Measurements from ENCODE around the gene PLCB4. TPM values are rescaled to one million over a fixed set of nuclear protein-coding genes. Genes with fewer than 3 reads are reported as not detected.

PLCB4 gene
- total RNA-seq, 2 experiments from 2014 or later, result not detected

DNA sequence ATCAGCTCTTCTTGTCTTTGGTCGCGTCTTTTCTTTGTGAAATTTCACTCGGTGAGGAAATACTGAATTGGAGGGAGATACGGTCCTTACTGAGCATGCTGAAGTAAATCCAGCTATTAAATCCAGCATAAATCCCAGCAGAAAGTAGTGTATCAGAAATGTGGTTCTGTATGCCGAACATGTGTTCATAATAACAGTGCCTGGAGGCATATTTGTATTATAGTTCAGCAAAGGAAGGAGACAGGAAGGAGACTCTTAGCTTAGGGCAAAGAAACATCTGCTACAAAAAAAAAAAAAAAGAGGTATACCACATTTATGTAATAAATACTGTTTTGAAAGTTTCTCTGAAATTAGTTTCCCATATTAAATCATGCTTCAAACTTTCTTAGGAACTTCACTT, 211.8 kb downstream of the PLCB4 start:
- POLR2A ChIA-PET, result no interaction called here
- H3K4me3 Mint-ChIP-seq, result no peak overlapping the region
- no peaks in the 10 kb centered on the region for H3K4me1 Mint-ChIP-seq (ENCODE audit: low read depth)
- no peak for ATAC-seq
- no peaks in the 10 kb centered on the region for H3K36me3 Mint-ChIP-seq (ENCODE audit: low read depth)
- no peaks in the 10 kb centered on the region for H3K9me3 Mint-ChIP-seq (ENCODE audit: insufficient read depth)
- DNase-seq, result no peak
- CTCF ChIA-PET, result no interaction called here
- no peak overlapping the region for H3K27ac Mint-ChIP-seq
- H3K27me3 Mint-ChIP-seq (ENCODE audit: low read depth), result peaks cover 2% of the 10 kb centered on the region

- Mint-ChIP-seq H3K36me3 (ENCODE audit: low read depth) (no peaks in the 10 kb centered on the region), H3K9me3 (ENCODE audit: insufficient read depth) (no peaks in the 10 kb centered on the region), H3K27ac (no peak overlapping the region), H3K4me3 (no peak overlapping the region), H3K4me1 (ENCODE audit: low read depth) (no peaks in the 10 kb centered on the region), H3K27me3 (ENCODE audit: low read depth) (peaks cover 2% of the 10 kb centered on the region)
- CTCF ChIA-PET, result no interaction called here
- POLR2A ChIA-PET, result no interaction called here
- DNase-seq (no peak), ATAC-seq (no peak)
Observed at GRCh38 chr20:9281803-9282202, 212.9 kb downstream of the PLCB4 start.

DNA sequence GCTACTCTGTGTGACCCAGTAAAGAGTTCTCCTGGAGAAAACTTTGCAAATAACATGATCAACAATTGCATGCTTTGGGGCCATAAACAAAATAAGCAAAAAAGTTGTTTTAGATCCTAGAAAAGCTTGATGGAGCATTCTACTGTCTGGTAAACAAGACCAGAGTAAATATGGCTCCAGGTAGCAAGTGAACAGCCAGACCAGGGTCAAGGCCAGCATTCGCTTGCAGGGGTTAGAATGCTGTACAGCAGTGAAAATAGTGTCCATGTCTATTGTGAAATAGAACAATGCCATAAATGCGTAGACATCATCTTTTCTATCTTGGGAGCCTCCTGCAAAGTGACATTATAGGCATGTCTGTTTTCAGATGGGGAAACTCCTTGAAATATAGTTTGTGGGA, 216.7 kb downstream of the PLCB4 start:
- ChIA-PET CTCF (no interaction called here), POLR2A (no interaction called here)
- Mint-ChIP-seq H3K9me3 (ENCODE audit: insufficient read depth) (no peaks in the 10 kb centered on the region), H3K27me3 (ENCODE audit: low read depth) (peaks cover under 1% of the 10 kb centered on the region), H3K4me1 (ENCODE audit: low read depth) (no peaks in the 10 kb centered on the region), H3K4me3 (no peak overlapping the region), H3K36me3 (ENCODE audit: low read depth) (no peaks in the 10 kb centered on the region), H3K27ac (no peak overlapping the region)
- DNase-seq, result no peak
- no peak for ATAC-seq

DNA sequence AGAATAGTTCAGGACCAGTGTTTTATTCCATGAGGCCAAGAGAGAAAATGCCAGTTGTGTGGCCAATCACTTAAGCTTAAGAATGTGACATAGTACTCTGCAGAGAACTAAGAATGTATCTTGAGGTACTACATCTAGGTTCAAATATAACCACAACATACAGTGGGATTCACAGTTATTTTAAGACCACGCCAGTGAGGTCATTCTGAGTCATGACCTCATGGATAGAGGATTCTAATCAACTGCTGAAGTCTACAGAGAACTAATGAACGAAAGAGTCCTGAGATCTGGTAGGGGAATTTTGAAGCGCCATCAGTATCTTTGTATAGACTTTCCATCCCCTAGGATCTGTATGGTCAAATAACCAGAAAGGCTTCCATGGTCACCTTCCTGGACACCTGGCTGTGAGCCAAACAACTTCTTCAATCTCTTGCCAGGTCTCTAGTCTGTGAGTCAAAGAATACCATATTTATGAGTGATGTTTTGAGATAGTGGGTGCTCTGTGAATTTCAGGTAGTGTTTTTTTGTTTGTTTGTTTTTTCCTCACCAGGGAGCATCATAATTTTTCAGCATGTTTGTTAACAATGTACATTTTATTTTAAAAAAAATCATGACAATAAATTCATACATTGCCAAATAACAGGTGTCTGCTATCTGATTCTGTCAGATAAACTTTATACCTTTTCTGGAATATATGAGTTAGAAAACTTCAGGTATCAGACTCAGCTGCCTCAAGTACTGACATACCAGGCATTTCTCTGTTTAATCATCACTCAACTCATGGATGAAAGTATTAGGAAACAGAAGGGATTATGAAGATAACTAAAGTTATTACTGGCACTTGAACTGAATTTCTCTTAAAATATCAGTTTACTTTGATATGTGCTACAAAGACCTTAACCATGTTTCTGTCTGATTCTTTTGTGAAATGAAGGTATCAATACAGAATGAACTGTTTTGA, 217.9 kb downstream of the PLCB4 start:
- ATAC-seq (no peak), DNase-seq (no peak)
- no peak overlapping the region for H3K4me3 Mint-ChIP-seq
- ChIA-PET CTCF (no interaction called here), POLR2A (no interaction called here)
- no peaks in the 10 kb centered on the region for H3K4me1 Mint-ChIP-seq (ENCODE audit: low read depth)
- H3K36me3 Mint-ChIP-seq (ENCODE audit: low read depth), result no peaks in the 10 kb centered on the region
- H3K9me3 Mint-ChIP-seq (ENCODE audit: insufficient read depth), result no peaks in the 10 kb centered on the region
- H3K27ac Mint-ChIP-seq, result no peak overlapping the region
- H3K27me3 Mint-ChIP-seq (ENCODE audit: low read depth), result no peaks in the 10 kb centered on the region

GRCh38 chr20:9287826-9288225, 218.9 kb downstream of the PLCB4 start:
- DNase-seq (no peak), ATAC-seq (no peak)
- Mint-ChIP-seq H3K9me3 (ENCODE audit: insufficient read depth) (no peaks in the 10 kb centered on the region), H3K27ac (no peak overlapping the region), H3K36me3 (ENCODE audit: low read depth) (no peaks in the 10 kb centered on the region), H3K27me3 (ENCODE audit: low read depth) (no peaks in the 10 kb centered on the region), H3K4me1 (ENCODE audit: low read depth) (no peaks in the 10 kb centered on the region), H3K4me3 (no peak overlapping the region)
- POLR2A ChIA-PET, result no interaction called here
- CTCF ChIA-PET, result no interaction called here

GRCh38 chr20:9290331-9290730, 221.4 kb downstream of the PLCB4 start:
- CTCF ChIA-PET, result interaction anchor here (0.7 kb wide), 1 partner anchor 1611 kb away, joined by 3 read pairs; no protein-coding TSS in a partner anchor
- H3K27me3 Mint-ChIP-seq (ENCODE audit: low read depth), result no peaks in the 10 kb centered on the region
- no peaks in the 10 kb centered on the region for H3K4me1 Mint-ChIP-seq (ENCODE audit: low read depth)
- POLR2A ChIA-PET, result no interaction called here
- H3K4me3 Mint-ChIP-seq, result no peak overlapping the region
- H3K36me3 Mint-ChIP-seq (ENCODE audit: low read depth), result no peaks in the 10 kb centered on the region
- no peak overlapping the region for H3K27ac Mint-ChIP-seq
- DNase-seq (no peak), ATAC-seq (no peak)
- no peaks in the 10 kb centered on the region for H3K9me3 Mint-ChIP-seq (ENCODE audit: insufficient read depth)

GRCh38 chr20:9293145-9293544, 224.3 kb downstream of the PLCB4 start:
- Mint-ChIP-seq H3K4me3 (no peak overlapping the region), H3K27ac (no peak overlapping the region), H3K4me1 (ENCODE audit: low read depth) (no peaks in the 10 kb centered on the region), H3K9me3 (ENCODE audit: insufficient read depth) (no peaks in the 10 kb centered on the region), H3K27me3 (ENCODE audit: low read depth) (no peaks in the 10 kb centered on the region), H3K36me3 (ENCODE audit: low read depth) (no peaks in the 10 kb centered on the region)
- DNase-seq (no peak), ATAC-seq (no peak)
- ChIA-PET POLR2A (no interaction called here), CTCF (no interaction called here)

DNA sequence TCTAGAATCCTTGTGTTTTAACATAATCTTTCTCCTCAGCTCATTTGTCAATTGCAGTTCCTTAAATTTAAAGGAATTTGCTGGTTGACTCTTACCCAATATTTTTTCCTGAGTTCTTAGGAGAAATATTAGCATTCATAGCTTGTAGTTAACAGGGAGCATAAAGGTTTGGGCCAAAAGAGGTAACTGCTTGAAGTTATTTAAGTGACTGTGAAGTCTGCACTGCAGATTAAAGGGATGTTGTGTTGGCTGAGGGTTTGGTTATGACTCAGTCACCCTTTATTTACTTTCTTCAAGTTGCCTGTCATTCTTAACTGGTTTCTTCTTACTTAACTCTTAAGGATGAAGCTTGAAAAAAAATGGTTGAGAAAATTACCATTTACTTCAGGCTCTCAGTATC, 225.2 kb downstream of the PLCB4 start:
- DNase-seq (no peak), ATAC-seq (no peak)
- Mint-ChIP-seq H3K4me1 (ENCODE audit: low read depth) (no peaks in the 10 kb centered on the region), H3K9me3 (ENCODE audit: insufficient read depth) (no peaks in the 10 kb centered on the region), H3K4me3 (no peak overlapping the region), H3K27me3 (ENCODE audit: low read depth) (no peaks in the 10 kb centered on the region), H3K36me3 (ENCODE audit: low read depth) (no peaks in the 10 kb centered on the region), H3K27ac (no peak overlapping the region)
- POLR2A ChIA-PET, result no interaction called here
- CTCF ChIA-PET, result no interaction called here

- no peak for ATAC-seq
Observed at GRCh38 chr20:9298906-9299305, 230.0 kb downstream of the PLCB4 start.

GRCh38 chr20:9300080-9300479, 231.2 kb downstream of the PLCB4 start:
- Mint-ChIP-seq H3K9me3 (ENCODE audit: insufficient read depth) (no peaks in the 10 kb centered on the region), H3K4me3 (no peak overlapping the region), H3K36me3 (ENCODE audit: low read depth) (no peaks in the 10 kb centered on the region), H3K27ac (no peak overlapping the region), H3K27me3 (ENCODE audit: low read depth) (no peaks in the 10 kb centered on the region), H3K4me1 (ENCODE audit: low read depth) (no peaks in the 10 kb centered on the region)
- ChIA-PET POLR2A (no interaction called here), CTCF (no interaction called here)
- ATAC-seq, result no peak
- no peak for DNase-seq

More at GRCh38 chr20:9298906-9299305, 230.0 kb downstream of the PLCB4 start:
- no peaks in the 10 kb centered on the region for H3K4me1 Mint-ChIP-seq (ENCODE audit: low read depth)
- H3K9me3 Mint-ChIP-seq (ENCODE audit: insufficient read depth), result no peaks in the 10 kb centered on the region
- no peaks in the 10 kb centered on the region for H3K27me3 Mint-ChIP-seq (ENCODE audit: low read depth)
- CTCF ChIA-PET, result no interaction called here
- H3K27ac Mint-ChIP-seq, result no peak overlapping the region
- POLR2A ChIA-PET, result no interaction called here
- H3K36me3 Mint-ChIP-seq (ENCODE audit: low read depth), result no peaks in the 10 kb centered on the region
- no peak for DNase-seq
- no peak overlapping the region for H3K4me3 Mint-ChIP-seq

- no peak overlapping the region for H3K27ac Mint-ChIP-seq
- POLR2A ChIA-PET, result no interaction called here
- ATAC-seq, result no peak
- no peaks in the 10 kb centered on the region for H3K27me3 Mint-ChIP-seq (ENCODE audit: low read depth)
- no peak overlapping the region for H3K4me3 Mint-ChIP-seq
- H3K9me3 Mint-ChIP-seq (ENCODE audit: insufficient read depth), result no peaks in the 10 kb centered on the region
- CTCF ChIA-PET, result no interaction called here
- H3K4me1 Mint-ChIP-seq (ENCODE audit: low read depth), result no peaks in the 10 kb centered on the region
- H3K36me3 Mint-ChIP-seq (ENCODE audit: low read depth), result no peaks in the 10 kb centered on the region
- no peak for DNase-seq
Observed at GRCh38 chr20:9300534-9300933, 231.6 kb downstream of the PLCB4 start.

DNA sequence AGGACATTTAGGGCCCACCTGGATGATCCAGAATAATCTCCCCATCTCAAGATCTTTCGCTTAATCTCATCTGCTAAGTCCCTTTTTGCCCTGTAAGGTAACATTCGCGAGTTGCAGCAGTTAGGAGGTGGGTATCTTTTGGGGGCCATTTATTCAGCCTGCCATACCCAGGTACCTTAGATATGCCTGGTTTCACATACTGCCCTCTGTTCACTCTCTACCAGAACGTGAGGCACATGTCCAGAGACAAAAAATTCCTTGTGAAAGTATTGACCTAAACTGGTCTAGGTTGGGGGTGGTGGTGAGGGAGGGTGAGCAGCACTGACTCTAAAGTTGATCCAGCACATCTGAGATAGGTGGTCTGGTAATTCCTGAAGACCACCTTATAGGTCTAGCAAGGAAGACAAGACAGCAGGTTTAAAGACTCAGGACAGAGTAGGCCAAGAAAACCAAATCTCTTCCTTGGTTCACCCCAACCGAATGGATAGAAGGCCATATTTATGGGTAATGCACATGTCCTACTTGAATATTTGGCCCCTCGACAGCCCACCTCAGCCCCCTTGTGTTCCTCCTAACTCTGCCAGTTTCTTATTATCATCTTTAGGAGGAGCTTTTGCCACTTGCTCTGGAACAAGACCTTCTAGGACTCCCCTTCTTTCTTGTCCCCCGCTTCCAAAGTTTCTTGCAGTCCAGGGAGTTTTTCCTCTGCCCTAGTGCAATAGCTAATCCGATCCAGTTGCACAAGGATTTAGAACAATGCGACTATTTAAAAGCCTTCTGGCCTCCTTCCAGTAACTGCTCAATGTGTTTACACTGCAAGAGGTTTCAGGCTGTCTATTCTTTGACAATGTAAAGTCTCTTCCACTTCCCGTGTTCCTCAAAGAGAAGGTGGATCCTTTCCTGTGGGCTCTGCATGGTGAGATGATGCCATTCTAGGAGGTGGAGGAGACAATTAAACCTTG, 232.5 kb downstream of the PLCB4 start:
- no peaks in the 10 kb centered on the region for H3K27me3 Mint-ChIP-seq (ENCODE audit: low read depth)
- no peak for DNase-seq
- H3K27ac Mint-ChIP-seq, result no peak overlapping the region
- no peaks in the 10 kb centered on the region for H3K4me1 Mint-ChIP-seq (ENCODE audit: low read depth)
- no peaks in the 10 kb centered on the region for H3K9me3 Mint-ChIP-seq (ENCODE audit: insufficient read depth)
- ATAC-seq, result no peak
- no peak overlapping the region for H3K4me3 Mint-ChIP-seq
- ChIA-PET POLR2A (no interaction called here), CTCF (no interaction called here)
- no peaks in the 10 kb centered on the region for H3K36me3 Mint-ChIP-seq (ENCODE audit: low read depth)

All from activated CD8-positive, alpha-beta T cell treated with anti-CD3 and anti-CD28 coated beads, Interleukin-2, amount 10 ng/mL, durations not matched to agents 7 days and 5 days (primary cell).